Fibroblast of skin of right quadriceps (primary cell): ENCODE data around the gene EHMT1.
A peak's percentile ranks its signal among the peaks of the same experiment; 100 is the strongest.
"Not testable (repeated sequence)": the region's sequence is repeated elsewhere in the genome, so short reads cannot be mapped to it uniquely, and the experiment has no call there.

Experiments
- DNase-seq: peaks from one replicate; pipeline ENCODE4 v3.0.0-alpha.2; 2013

Gene EHMT1

DNA sequence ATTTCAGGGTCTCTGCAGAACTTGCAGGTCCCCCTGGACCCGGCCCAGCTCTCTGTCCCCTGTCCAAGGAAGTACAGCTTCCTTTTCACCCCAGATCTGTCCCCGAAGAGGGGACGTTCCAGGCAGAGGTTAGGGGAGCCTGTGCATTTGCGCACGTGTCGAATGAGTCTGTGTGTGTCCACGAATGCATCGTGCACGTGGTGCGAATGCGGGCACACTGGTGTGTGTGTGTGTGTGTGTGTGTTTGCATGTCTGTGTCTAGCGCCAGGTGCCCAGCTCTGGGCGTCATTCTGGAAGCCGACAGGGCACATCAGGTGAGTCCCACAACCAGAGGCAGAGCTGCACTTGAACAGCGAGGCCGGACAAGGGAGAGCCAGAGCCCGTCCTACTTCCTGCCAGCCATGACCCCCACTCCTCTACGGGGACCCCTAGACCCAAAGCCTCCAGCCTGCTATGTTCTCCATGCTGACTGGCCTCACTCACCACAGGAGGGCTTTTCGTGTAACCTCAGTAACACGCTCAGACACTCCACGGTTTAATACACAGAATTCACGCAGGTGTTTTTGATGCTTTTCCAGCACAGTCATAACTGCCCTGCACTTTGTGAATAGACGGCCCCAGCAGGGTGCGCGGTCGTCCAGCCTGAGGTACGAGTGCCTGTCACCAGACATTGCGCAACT is 217.5 kb downstream of the EHMT1 start:
- no peak for DNase-seq

DNA sequence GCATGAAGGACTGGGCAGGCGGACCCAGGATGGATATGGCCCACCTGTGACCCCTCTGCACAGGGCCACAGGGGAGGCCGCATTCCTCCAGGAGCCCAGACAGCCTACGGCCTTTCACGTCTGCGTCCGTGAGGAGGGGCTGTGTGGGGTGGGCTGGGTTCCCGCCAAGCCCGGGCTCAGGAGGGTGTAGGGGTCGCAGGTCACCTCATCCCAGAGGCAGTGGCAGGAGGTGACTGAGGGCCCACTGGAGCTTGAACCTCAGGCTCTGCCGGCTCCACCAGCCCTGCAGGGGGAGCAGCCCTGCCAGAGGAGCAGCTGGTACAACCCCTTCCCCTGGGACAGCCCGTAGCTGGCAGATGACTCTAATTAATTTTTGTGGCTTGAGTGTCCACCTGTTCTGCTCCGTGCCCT is 218.0 kb downstream of the EHMT1 start:
- no peak for DNase-seq

DNA sequence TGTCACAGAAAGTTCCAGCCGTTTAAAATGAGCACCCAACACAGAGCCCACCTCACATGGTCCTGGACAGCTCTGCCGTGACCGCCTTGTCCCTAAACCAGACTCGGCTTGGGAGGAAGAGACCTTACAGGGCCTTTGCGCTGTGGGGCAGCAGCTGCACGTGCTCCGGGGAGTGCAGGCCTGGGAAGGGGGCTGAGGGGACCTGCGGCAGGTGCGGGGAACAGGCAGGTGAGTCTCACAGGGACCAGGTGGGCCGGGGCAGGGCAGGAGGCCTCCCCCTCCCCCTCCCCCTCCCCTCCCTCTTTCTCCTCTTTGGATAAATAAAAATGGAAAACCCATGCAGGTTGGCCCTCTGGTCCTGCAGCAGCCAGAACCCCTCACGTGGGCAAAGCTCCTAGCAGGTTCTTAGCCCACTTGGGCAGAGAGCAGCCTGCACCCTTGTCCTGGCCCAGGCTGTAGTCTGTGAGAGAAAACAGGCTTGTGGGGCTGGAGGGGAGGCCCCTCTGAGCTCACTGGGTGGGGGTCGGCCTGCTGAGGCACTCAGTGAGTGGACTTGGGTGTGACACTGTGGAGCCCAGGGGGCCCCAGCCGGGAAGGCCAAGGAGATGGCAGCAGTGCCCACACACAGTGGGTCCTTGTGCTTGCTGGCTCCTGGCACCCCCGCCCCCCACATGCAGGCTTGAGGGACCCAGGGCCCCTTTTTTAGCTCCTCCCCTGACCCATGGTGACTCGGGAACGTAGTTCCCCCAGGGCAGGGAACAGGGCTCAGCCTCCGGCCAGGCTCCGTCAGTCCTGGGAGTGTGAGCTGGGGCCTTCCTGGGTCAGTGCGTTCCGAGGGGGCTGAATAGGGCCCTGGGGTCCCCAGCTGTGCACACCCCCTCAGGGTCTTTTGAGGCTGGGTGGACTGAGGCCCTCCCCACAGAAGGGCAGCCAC is 218.8 kb downstream of the EHMT1 start:
- no peak for DNase-seq

DNA sequence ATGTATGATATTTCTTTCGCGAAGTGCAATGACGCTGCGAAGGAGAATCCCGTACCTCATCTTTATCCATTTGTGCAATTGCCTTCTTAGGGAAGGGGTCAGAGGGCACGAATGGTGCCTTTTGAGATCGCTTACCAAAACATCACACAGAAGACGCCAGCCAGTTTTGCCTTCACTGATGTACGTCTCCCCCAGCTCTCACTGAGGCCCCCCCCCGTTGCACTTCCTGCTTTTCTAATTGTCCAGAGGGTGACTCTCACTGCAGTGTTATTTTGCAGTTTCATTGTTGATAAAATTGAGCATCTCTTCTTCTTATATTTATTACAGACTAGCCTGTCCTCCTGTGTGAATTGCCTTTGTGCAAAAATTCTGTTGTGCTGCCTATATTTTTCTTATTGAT is 219.8 kb downstream of the EHMT1 start:
- DNase-seq, result no peak

DNA sequence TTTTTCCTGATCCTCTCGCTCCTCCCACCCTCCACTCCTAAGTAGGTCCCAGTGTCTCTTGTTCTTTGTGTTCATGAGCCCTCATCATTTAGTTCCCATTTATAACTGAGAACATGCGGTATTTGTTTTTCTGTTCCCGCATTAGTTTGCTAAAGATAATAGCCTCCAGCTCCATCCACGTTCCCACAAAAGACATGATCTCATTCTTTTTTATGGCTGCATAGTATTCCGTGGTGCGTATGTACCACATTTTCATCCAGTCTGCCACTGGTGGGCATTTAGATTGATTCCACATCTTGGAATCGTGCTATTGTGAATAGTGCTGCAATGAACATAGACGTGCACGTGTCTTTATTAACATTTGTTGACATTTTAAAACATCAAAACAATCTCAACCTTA is 224.6 kb downstream of the EHMT1 start:
- DNase-seq, result no peak

DNA sequence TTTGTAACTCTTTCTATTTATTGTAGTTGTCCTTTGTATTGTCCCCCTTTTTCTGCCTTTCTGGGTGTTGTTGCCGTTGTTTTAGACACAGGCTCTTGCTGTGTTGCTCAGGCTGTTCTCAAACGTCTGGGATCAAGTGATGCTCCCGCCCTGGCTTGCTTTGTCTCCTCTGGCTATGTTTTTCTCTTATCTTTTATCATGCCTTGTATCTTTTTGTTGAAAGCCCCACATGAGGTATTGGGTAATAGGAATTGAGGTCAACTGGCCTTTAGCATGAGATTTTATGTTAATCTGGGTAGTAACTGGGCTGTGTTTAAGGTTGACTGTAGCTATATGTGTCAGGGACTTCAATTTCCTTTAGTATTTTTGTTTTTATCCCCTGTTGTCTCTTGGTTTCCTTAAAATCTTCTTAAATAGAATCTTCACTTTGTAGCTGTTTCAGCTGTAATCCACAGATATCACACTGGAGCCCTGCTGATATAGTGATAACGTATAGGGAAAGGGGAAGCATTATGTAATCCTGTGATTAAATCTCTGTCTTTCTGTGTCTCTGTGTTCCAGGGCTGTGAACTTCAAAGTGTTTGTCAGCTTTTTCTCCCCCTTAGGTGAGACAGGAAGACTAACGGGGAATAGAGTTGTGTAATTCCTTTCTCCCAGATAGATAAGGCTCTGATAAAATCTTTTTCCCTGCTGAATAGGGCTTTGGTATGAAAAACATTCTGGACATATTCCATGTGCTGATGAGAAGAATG is 232.9 kb downstream of the EHMT1 start:
- no peak for DNase-seq

DNA sequence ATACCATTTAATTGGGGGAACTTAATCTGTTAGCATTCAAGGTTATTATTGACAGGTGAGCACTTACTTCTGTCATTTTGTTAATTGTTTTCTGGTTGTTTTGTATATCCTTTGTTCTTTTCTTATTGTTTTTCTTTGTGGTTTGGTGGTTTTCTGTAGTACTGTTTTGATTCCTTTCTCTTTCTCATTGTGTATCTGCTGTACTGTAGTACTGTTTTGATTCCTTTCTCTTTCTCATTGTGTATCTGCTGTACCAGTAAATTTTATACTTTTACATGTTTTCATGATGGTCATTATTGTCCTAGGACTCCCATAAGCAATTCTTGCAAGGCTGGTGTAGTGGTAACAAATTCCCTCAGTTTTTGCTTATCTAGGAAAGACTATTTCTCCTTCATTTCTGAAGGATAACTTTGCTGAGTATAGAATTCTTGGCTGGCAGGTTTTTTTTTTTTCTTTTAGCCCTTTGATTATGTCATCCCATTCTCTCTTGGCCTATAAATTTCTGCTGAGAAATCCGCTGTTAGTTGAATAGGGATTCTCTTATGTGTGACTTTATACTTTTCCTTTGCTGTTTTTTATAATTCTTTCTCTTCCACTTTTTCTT is 234.7 kb downstream of the EHMT1 start:
- no peak for DNase-seq

DNA sequence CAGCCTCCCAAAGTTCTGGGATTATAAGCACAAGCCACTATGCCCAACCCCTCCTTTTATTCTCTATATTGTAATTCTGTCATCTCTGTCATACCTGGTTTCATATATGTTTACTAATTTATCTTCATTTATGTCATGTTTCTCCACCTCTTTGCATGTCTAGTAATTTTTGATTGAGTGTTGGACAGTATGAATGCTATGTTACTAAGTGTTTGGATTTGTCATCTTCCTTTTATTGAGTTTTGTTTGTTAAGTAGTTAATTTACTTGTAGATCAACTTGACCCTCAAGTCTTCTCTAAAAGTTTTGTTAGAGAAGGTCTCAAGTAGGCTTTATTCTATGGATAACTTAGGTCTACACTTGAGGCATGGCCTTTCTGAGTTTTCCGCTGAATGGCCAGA is 241.6 kb downstream of the EHMT1 start:
- no peak for DNase-seq

DNA sequence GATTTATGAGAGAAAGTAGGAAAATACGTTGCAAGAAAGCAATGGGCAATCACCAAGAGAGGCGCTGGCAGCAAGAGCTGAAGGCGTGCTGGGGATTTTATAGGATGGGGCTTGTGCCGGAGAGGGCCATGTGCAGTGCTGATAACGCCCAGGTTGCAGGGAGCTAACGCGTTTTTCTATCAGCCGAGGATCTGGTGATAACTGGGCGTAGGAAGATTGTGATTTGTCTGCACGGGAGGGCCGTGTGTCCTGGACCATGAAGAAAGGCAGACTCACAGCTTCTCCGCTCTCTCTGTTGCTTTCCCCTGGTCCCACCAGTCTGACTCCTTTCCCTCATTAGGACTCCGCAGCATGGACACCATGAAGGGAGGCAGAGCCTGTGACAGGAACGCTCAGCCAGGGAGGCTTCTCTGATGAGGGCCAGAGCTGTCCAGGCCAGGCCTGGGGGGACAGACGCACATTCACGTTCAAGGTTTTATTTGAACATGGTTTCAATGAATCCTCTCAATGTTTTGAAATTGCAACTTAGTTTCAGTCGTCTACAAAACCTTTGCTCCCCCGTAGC is 246.9 kb downstream of the EHMT1 start:
- DNase-seq, result no peak

DNA sequence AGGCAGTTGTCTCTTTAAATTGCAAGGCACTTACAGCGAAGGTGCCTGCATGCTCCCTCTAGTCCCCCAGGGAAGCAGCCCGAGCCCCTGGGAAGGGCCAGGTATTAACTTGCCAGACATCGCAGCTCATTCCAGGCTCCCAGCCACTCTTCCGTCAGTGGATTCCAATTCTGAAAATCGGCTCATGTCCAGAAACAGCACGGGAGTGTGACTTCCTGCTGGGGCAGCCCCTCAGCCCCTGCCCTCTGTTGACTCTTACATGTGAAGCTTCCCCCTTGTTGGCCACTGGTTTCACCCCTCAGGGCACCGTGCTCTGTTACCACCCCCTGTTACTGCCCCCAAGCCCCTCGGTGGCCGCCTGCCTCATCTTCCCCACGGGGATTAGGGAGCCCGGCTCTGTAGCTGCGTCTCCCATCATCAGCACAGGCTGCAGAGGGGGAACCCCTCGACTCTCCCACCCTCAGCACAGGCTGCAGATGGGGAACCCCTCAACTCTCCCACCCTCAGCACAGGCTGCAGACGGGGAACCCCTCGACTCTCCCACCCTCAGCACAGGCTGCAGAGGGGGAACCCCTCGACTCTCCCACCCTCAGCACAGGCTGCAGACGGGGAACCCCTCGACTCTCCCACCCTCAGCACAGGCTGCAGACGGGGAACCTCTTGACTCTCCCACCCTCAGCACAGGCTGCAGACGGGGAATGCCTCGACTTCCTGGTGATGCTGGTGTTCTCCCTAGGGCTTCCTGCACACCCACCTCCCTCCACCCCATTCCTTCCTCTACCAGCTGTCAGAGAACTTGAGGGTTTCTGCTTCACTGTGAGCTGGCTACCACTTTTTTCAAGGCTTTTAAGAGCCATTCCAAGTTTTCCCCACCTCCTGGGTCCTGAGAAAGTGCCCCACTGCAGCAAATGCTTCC is 247.7 kb downstream of the EHMT1 start:
- DNase-seq, result no peak

DNA sequence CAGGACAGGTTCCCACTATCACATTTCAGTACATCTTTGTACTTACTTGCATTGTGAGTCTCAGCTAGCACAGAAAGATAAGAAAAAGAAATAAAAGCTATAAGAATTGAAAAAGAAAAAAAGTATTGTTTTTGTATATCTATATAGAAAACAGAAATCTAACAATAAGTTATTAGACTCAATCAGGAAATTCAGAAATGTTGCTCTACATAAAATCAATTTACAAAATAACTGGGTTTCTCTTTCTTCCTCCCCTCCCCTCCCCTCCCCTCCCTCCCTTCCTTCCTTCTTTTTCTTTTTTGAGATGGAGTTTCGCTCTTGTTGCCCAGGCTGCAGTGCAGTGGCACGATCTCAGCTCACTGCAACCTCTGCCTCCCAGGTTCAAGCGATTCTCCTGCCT is 251.6 kb downstream of the EHMT1 start:
- DNase-seq, result no peak

DNA sequence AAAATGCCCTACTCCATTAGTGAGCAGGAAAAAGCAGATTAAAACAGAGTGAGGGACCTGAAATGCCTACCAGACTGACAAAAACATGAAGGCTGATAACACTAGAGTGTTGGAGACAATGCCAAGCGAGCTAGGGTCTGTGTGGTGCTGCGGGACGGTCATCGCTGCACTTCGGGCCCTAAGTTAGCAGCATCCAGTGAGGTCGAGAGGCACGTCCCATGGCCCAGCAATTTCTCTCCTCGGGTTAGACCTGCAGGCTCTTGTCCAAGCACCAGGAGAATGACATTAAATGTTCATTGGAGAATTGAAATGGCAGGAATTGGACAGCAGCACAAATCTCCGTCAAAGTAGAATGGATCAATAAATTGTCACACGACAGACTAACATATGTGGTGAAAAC is 253.5 kb downstream of the EHMT1 start:
- DNase-seq, result no peak

DNA sequence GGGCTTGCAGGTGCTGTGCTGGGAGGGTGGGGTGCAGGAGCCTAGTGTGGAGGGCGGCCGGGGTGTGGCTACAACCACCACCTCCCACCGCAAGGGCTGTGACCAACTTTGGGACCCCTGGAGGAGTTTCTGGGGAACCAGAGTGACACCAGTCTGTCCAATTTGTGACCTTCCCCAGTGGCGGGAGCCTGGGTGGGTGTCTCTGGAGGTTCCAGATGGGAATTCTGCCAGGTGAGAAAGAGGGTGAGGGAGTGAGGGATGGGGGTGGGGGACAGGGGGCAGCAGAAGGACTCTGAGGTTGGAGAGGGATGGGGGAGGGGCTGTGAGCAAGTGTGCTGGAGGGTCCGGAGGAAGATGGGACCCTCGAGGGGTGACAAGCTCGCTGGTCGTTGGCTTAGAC is 254.6 kb downstream of the EHMT1 start:
- DNase-seq, result no peak

DNA sequence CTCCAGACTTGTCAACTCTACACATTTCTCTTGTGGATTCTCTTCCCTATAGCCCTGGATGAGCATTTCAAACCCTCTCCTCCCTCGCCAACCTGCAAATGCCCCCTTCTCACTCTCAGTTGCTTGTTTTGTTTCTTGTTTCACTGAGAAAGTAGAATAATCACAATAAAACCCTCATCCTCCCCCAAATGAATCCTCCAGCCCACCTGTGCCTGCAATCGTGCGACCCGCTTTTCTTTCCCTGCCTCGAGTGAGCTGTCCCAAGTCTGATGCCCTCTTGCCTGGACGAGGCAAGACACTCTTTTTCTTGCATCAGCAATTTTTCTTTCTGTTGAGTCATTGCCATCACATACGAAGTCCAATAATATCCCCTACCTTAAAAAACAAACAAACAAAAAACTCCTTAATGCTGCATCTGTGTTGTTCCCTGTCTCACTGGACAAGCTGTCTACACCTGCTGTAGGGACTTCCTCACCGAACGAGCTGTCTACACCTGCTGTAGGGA is 255.1 kb downstream of the EHMT1 start:
- no peak for DNase-seq

DNA sequence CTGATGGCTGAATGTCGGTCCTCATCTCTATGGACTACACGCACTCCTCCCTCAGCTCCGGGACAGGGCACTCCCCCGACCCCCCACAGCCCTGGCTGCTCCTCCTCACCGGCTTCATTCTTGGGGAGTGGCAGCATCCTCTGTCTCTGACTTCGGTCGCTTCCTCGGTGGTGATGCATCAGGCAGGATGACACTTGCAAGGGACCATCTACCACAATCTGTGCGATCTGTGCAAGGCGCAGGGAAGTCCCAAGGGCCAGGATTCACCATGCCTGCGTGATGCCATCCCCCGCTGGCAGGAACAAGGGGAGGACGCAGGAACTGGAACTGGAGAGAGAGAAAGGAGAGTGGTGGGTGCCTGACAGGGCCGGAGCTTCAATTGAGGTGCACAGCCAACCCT is 256.5 kb downstream of the EHMT1 start:
- DNase-seq, result no peak

DNA sequence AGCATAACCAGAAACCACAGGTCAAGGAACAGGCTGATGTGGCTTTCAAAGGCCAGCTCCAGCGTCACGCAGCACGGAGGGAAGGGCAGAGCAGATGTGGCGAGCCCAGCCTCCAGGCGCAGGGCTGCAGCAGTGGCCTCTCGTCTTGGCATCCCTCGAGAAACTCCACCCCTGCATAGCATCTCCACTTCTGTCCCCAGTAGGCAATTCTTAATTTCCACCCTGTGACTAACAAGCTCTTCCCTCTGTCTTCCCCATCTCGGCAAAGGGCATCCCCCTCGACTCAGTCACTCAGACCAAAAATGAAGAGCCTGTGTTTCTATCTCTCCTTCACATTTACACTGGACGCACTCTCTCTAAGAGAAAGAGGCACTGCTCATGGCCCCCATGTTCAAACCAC is 257.0 kb downstream of the EHMT1 start:
- DNase-seq, result no peak

DNA sequence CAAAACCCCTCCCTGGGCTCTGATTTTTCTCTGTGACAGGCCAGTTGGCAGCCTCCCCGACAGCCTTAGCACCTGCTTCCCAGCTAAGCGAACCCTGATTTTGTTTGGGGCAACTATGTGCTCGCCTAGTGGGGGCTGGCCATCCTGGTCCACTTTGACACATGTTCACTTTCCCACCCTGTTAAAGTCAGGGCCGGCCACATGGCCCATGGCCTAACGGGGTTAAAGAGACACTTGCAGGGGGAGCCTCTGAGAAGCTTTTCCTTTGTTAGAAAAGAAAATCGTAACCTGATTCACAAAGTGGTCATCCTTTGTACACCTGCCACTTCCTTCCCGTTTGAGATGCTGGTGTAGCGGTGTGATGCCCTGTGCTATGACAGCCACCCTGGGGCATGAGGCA is 257.5 kb downstream of the EHMT1 start:
- DNase-seq, result no peak

DNA sequence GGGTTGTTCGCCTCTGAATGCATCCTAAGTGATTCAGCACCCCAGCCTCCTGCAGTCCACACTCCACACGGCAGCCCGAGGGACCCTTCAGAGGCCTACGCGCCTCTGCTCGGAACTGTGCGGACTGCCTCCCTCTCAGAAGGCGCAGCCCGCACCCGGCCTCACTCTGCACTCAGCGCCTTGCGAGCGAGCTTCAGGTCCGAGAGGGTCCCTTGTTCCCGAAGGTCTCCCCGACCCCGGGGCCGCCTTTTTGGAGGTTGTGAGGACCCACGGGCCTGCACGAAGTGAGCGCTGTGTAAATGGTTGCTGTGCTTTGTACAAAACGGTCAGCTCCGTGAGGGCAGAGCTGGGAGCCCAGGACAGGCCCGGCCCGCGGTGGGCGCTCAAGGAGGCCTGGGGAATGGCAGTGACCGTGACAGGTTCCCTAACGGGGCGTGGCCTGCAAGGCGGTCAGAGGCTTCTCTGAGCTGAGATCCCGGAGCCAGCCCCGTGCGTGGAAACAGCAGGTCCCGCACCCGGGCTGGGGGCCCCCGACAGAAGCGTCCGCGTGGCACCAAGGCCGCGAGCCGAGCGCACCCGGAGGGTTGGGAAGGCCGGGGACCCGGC is 258.1 kb downstream of the EHMT1 start:
- DNase-seq, result no peak

DNA sequence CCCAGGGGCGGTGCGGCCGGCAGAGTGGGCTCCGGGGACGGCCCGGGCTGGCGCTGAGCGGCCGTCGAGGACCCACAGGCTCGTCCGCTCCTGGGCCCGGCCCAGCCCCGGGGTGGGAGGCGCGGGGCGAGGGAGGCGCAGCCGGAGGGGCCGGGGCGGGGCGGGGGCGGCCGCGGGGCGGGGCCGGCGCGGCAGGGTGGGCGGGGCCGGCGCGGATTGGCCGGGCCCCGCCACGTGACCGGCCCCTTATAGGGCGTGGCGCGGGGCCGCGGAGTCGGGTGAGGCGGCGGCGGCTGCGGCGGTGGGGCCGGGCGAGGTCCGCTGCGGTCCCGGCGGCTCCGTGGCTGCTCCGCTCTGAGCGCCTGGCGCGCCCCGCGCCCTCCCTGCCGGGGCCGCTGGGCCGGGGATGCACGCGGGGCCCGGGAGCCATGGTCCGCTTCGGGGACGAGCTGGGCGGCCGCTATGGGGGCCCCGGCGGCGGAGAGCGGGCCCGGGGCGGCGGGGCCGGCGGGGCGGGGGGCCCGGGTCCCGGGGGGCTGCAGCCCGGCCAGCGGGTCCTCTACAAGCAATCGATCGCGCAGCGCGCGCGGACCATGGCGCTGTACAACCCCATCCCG is 258.8 kb downstream of the EHMT1 start, which contains the start of gene CACNA1B:
TSS of gene CACNA1B (plus strand) at position 277 of the 617 bp plus-strand sequence. CDS start at position 429, 152 bp downstream.
- not testable (repeated sequence) for DNase-seq

DNA sequence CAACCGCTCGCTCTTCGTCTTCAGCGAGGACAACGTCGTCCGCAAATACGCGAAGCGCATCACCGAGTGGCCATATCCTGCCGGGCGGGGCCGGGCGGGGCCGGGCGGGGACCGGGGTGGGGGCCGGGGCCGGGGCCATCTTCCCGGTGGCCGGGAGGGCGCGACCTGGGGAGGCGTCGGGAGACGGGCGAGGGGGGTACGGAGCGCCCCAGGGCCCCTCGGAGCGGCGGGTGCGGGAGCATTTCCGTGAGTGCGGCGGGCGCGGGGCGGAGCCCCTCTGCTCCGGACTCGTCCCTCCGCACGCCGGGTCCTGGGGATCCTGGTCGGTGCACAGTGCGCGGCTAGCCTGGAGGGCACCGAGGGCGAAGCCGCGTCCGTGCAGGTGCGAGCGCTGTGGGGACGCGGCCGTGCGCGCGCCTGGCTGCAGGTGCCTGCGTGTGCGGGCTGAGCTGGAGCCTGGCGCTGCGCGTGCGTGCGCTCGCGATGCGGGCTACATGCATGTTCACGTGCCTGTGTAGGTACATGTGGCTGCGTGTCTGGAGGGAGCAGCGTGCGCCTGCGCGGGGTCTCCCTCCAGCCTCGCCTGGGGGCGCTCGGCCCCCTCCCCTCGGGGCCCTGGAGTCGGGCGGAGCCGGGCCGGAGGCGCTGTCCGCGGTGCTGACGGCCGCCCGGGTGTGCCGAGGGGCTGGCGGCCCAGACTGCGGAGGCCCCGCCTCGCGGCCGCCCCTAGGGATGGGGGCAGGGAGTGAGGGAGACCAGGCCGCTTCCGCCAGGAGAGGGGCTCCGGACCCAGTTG is 259.5 kb downstream of the EHMT1 start:
- DNase-seq, result peak; percentile 17
